HG03196 (cell line): Measurements from ENCODE around the gene OPCML.

ENCODE experiments used
- ATAC-seq: cut with Tn5 transposase; IDR thresholded peaks from one replicate; pipeline ENCODE4 v1.9.1; 2021; ENCODE audit not compliant: unreplicated experiment

OPCML gene

DNA sequence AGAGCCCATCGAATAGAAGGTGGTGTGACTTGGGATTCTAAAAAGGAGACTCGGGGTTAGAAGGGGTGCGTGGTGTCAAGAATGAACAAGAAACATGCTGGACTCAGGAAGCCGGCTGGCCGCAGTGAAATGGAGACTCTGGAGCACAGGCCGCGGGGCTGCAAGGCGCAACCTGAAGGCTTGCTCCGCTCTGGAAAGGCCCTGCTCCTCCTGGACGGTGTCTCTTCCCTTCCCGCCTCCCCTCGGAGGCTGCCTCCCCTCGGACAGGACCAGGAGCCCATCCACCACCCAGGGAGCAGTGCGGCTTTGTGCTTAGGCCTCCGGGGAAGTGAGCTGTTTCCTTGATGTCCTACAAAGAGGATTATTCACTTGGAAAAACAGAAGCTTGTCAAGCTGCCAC lies 170.1 kb downstream of the OPCML start:
- no peak for ATAC-seq

DNA sequence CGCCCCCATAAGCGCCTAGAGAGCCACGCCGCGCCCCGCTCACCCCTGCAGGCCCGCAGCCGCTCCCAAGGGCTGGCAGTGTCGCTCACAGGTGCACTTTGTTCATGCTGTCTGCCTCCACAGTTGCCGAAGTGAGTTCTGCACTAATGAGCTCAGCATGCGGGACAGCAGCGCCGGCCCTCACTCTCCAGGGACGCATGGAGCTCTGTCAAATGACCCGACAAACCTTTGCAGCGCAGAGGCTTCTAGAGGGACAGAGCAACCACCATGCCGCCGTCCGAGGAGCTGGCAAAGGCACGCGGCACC lies 170.7 kb downstream of the OPCML start:
- ATAC-seq: no peak

DNA sequence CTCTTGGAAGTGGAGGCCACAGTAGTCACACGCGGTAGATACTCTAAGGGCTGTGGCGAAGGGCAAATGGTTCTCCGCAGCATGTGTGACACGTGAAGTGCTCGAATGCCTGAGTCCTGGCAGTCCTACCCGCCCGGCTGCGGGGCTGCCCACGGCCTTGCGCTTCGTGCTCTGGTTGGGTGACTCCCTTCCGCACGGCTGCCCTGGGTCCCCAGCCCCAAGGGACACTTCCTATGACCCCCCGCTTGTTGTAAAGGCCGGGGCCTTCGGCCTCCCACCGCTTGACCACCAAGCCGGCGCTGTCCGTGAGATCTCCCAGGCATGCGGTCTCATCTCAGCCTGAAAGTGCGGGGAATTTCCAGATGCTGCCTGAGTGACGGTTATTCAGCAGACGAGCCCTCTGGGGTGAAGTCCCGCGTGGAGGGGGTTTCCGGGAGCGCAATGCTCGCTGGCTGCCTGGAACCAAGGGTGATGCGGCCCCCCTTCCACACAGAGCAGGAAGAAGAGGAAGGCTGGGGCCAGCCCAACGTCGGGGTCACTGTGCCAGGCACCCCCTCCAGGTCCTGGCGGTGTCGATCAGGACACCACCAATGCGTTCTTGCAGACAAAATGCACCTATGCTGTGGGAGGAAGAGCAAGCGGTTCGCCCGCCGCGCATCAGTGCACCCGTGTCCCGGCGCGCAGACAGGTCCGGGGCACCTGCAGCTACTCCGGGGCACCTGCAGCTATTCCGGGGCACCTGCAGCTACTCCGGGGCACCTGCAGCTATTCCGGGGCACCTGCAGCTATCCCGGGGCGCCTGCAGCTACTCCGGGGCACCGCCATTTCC lies 171.2 kb downstream of the OPCML start:
- ATAC-seq: no peak

DNA sequence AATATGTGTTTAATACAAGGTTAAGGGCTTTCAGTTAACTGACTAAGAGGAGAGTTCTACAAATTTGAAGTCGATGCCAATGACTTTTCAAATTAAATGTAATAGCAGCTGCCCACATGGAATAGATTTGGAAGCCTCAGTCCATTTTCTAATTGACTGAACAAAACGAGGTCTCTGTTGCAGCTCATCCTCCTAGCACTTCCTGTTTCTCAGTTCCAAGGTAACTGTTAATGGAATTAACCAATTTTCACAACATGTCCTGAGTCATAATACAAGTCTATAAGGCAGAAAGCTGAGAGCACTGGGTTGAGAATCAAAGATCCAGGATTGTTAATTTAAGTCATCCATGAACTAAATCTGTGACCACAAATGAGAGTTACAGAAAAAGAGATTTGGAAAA lies 177.2 kb downstream of the OPCML start:
- no peak for ATAC-seq

DNA sequence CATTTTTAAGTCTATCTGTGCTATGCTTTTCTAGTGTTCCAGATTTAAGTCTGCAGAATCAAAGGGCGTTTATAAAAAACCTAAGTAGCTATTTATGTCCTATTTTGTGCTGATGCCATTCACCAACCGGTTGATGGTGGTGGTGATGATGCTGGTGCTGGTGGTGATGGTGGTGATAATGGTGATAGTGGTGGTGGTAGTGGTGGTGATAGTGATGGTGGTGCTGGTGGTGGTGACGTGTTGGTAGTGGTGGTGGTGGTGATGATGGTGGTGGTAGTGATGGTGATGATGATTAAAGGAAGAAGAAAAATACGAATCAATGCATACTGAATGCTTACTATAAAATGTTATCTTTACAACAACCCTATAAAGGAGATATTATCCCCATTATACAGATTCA lies 178.2 kb downstream of the OPCML start:
- no peak for ATAC-seq

DNA sequence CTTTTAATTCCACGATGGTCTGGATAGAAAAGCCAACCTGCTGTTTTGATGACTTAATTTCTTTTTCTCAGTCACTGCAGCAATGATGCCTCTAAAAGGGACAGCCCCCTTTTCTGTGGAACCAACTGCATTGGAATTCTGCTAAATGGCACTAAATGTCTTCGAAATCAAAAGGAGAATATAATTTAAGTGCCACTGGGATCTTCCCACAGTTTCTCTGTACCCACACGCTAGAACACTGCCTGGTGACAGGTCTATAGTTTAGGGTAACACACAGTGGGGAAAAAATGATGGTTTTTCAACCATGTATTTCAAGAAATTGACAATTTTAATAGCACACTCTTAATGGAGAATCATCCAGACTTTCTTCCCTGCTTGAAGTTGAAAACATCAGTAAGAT lies 182.3 kb downstream of the OPCML start:
- no peak for ATAC-seq

DNA sequence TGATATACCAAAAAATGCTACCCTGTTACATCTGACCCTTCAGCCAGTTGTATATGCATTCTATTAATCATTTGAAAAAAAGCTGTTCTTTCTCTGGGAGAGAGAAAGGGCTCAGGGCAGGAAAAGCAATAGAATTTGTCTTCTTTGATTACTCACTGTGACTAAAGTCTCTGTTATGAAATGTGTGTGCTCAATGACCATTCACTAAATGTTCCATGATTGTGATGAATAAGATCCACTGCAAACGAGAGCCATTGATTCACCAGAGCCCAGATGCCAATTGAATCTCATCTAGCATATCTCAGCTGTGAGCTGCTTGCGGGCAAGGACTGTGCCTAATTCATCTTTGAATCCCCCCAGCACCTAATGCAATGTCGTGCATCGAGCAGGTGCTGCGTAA lies 184.3 kb downstream of the OPCML start:
- ATAC-seq: no peak

DNA sequence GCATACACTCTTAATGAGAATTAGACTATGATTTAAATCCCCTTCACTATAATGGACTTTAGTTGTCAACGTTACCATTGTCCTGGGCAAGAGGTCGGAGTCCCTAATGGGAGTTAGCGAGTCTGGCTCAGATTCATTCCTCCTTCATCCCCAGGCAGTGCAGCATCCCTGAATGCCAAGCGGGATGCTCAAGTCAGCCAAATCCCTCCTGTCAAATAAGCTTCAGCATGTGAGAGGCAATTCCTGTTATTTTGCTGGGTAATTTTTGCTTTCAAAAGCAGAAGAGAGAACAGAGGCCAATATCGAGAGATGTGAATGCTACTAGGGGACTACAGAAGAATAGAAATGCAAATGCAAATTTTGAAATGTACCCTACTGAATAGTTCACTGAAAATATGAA lies 186.2 kb downstream of the OPCML start:
- ATAC-seq: no peak

DNA sequence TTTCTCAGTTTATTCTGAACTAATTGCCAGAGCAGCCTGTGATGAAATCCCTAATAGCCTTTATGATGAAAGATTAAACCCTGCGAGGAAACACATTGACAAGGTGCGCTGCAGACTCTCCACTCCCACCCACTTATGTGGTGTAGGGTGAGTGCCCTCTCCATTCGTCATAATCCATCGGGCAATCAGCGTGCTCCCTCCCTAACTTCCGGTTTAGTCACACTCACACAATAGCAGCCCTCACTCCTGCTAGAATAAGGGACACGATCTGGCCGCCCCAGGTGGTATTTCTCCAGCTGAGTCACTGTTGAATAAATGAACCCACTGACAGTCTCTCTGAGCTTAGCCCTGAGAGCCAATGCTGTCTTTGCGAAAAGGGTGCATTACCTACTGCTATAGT lies 188.3 kb downstream of the OPCML start:
- no peak for ATAC-seq

DNA sequence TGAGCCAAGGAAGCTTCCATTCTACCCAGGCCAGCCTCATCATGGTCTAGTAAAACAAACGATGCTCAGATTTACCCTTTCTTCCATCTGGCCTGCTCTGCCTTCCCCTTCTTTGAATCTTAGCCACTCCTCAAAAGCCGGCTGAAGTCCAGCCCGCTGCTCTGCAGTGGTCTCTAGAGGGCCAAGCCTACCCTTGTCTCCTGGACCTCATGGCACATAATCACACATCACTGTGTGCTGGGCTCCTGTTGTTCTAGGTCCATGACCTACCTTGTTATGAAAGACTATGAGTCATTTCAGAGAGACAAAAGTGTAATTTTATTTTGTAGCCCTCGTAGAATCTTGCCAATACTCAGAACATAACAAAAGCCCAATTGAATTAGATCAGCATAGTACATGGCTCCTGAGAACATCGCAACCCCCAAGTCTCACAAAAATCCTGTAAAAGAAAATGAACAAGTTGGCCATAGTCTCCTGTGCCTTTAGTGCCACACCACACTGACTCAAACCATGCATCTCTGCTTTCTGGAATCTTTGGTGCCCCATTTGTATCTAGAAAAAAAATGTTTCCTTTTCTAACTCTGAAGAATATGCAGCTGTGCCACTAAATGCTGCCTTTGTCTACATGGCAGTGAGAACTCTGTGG lies 192.7 kb downstream of the OPCML start:
- no peak for ATAC-seq

DNA sequence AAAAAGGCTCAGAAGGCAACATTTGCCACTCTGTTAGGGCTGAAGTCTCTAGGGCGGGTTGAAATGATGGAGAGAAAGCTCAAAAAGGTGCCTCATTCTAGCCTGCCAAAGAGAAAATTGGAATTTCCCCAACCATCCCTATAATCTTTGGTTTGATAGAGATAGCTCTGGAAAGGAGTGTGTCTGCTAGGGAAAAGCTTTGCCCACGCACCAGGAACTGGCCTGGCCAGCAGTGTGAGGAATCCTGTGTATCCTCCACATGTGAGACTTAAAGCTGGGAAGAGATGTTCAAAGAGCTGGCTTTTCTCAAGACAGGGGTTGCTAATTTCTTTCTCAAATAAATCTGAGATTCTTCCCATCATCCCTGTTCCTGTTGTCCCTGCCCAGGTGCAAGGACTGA lies 193.7 kb downstream of the OPCML start:
- no peak for ATAC-seq

DNA sequence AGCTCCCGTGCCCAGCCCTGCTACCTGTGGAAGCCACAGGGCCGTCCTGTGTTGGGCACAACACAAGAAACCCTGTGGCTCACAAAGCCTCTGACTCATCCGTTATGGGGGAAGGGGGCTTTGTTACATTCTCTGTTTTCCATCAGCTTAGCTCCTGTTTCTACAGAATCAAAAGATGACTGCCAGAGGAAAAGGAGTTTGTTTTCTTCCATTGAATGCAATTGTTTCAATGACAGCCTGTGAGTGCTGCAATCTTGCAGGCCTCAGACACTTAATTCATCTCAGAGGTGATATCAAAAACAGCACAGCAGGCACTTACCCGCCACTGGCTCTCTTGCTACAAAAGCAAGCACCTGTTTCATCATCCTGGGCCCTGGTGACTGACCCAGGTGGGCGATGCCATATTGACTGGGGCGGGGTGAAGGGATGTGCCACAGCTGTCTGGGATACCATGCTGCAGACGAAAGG lies 194.3 kb downstream of the OPCML start:
- no peak for ATAC-seq

DNA sequence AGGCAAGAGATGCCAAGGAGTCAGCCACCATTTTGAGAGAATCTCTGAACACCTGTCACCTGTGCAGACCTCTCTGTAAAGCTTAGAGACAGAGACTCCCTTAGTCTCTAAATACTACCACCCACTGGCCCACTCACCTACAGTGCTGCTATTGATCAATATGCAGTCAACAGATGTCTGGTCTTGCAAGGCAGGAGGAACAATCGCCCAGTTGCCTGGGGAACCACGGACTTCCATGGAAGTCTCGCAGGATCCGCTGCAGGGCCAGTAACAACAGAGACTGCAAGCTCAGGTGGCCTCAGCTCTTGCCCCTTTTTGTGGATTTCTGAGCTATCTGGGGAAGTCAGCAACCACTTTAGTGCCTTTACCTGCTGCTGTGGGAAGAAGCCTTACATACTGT lies 195.1 kb downstream of the OPCML start:
- ATAC-seq: no peak

DNA sequence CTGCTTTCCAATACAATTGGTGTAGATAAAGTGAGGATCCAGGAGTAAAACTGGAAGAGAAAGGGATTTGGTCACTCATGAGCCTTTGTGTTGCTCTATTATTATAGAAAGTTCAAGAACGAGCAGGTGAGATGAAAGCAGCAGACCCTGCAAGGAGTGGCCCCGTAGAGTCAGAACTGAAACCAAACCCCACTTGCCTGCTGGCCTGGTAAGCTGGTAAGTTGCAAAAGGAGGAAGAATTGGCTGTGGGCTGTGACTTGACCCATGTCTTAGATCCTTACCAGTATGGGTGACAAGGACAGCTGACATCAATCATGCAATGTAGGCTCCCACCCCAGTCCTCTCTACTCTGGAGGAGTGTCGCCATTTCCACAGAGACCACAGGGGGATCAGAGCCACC lies 201.3 kb downstream of the OPCML start:
- ATAC-seq: no peak

DNA sequence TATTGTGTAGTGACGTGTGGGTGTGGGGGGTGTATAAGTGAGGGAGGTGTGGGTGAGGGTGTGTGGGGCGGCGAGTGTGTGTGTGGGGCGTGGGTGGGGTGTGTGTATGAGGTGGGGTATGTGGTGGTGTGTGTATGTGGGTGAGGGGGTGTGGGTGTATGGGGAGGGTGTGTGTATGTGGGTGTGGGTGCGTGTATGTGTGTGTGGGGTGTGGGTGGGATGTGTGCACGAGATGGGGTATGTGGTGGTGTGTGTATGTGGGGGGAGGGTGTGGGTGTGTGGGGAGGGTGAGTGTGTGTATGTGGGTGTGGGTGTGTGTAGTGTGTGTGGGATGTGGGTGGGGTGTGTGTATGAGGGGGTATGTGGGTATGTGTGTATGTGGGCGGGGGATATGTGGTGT lies 205.5 kb downstream of the OPCML start:
- no peak for ATAC-seq

DNA sequence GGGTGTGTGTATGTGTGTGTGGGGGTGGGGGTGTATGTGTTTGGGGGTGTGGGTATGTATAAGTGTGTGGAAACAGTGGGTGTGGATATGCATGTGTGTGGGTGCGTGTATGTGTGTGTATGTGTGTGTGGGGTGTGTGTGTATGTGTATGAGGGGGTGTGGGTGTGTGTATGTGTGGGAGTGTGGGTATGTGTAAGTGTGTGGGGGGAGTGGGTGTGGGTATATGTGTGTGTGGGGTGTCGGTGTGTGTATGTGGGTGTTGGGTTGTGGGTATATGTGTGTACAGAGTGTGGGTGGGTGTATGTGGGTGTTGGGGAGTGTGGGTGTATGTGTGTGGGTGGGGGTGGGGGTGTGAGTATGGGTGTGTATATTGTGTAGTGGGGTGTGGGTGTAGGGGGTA lies 206.0 kb downstream of the OPCML start:
- no peak for ATAC-seq

DNA sequence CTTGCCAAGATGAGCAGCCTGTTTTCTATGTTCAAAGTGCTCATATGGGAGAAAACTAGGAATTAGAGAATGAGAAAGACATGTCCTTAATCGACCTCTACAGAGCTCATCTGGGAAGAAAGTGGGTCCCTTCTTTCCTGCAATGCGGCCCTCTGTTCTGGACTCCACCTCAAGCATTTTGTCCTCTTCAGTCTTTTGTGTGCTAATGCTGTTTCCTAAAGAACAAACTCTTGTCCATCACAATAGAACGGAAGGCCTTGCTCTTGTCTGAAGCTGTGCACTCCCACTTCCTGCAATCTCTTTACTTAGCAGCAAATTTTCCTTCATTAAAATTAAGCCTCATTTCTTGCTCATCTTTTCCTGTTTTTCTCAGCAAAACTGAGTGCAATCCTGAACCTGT lies 206.6 kb downstream of the OPCML start:
- ATAC-seq: no peak

DNA sequence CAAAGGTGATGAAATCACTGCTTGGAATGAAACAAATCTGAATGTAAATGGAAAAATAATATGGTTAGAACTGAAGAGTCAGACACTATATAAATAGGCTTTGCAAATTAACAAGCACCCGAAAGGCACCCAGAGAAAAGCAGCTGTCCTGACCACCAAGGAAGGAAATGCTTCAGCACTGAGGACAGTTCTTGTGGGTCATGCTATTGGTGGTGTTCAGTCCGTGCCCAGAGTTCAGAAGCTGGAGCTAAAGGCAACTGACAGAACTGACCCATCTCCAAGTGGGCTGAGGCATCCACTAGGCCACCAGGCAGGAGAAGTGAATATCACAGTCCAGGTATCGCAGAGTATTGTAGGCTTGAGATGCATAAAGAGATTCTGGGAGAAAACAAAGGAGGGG lies 208.9 kb downstream of the OPCML start:
- no peak for ATAC-seq

DNA sequence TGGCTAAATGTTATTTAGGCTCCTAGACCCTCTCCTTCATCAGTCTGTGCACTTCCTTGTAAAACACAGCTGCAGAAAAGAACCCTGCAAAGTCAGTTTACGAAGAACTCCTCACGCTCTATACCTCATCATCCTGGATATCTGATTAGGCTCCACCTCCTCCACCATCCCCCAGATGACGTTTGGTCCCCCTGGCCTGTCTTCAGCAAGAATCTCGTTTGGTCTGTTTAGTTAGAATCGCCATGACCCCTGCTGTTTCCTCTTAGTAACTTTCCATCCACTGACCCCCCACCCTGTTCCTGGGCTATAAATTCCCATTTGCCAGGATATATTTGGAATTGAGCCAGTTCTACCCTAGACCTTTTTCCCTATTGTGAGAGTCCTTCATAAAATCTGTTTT lies 214.1 kb downstream of the OPCML start:
- no peak for ATAC-seq

DNA sequence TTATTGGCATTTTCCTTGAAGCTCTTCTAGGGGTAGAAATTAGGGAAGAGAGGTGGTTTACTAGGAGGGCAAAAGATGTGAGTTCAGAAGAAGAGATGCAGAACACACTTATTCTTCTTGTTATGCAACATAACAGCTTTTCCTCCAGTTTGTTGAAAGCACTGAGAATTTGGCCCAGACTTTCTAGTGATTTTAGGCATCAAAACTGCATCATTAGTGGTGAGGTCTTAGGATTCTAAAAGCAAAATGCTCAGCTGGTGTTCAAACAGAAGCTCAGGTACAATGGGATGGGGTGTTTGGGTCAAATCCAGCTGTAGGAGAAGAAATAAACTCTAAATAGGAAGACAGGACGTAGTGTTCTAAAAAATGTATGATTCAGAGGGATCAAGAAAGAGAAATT lies 221.1 kb downstream of the OPCML start:
- ATAC-seq: no peak

DNA sequence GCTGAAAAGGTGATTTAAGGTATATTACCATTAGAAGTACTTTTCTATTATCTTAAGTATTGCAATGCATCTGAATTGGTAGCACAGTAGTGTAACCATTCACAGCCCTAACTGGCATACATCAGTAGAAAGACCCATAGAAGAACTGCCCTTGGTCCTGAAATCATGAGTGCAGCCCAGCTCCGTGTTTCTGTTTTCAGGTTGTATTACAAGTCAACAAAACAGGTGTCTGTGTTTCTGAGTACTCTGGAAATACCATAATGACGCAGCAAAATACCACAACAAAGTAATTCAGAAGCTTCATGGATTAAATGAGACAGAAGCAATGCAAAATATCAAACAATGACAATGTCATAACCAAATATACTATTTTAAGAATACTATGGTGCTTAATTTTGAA lies 226.3 kb downstream of the OPCML start:
- no peak for ATAC-seq

DNA sequence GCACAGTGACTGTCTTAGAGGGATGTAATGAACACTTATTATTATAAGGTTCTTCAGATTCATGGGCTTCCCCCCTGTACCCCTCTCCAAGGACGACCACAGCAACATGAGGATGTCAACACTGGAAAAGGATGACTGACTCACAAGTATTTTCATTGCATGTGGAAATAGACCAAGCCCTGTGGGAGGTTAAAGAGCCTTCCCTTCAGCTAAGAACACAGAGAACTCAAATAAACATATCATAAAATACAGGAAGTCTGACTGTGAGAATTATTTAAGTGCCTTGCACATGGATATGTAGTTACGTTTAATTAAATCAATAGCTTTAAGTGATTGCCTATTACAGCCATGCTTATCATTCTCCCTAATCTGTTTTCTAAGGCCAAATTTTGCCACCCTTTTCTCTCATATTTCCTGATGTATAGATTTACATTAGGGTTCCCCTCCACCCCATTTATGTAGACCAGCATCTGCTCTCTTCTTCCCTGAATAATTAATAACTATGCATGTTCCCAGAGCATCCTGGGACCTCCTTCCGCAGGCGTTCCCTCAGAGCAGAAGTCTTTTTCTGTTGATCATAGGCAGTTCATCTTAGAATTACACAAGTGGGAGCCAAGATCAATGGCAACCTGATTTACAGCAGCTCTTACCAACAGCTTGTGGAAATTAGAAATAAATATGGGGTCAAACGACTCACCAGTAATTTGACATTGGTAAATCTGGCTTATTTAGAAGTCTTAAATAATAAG lies 226.9 kb downstream of the OPCML start:
- ATAC-seq: no peak
